H7 (cell line): ENCODE measurements around the gene ADD3. TPM values are rescaled to one million over a fixed set of nuclear protein-coding genes. Genes with fewer than 3 reads are reported as not detected.

ENCODE experiments used
- DNase-seq: peaks from one replicate; pipeline ENCODE4 v3.0.0; 2012
- H3K27me3 ChIP-seq: 2 replicates; pipeline ENCODE4 v1.6.0; 2011; ENCODE audit warnings: mild to moderate bottlenecking, low read length; ENCODE audit not compliant: control insufficient read depth, insufficient read depth
- H3K36me3 ChIP-seq: replicated peaks from 2 replicates; pipeline ENCODE4 v1.5.1; 2011; ENCODE audit warnings: low read length; ENCODE audit not compliant: control insufficient read depth, insufficient read depth
- H3K4me3 ChIP-seq: 2 replicates; pipeline ENCODE4 v1.5.1; 2011; ENCODE audit warnings: low read depth, mild to moderate bottlenecking, control low read depth, low read length, moderate library complexity; ENCODE audit not compliant: insufficient read depth
- total RNA-seq: library from RNA; depleted of rRNA; stranded (reverse); fragments of >200 nt; shearing (Covaris generic); gene quantifications from 2 replicates; pipeline ENCODE4 v1.2.3, GENCODE V29; 2014

Gene ADD3
- total RNA-seq, 1 experiment from 2014 or later: 82.4 TPM

DNA sequence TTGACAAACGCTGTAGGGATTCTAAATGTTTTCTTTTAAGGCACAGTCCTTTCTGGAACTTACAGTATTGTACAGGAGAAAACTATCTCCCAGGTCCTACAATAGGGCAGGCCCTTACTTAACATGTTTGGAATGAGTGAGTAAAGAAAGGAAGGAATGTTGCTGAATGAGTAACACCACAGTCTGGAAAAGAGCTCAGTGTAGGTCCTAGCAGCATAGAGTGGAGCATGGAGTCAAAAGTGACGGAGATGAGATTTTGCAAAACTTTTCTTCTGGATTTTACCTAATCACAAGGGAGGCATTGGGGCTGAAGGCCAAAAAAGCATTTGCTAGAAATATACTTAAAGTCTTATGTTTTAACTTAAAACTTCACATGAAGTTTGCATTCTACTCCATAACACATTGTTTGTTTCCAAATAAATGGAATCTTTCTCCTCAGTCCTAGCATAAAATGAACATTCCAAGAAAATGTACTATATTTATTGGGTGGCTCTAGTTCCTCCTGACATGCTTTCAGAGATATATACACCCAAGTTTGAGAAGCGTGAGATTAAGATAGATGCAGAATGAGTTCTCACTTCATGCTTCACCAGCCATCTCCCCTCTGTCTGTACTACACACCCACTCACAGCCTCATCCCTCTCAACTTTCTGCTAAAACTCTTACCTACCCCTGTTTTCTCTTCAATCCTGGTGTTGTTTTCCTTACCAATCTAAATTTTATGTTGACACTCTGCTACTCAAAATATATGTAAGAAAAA, 20.2 kb upstream of the ADD3 start:
- Histone ChIP-seq H3K4me3 (no peak overlapping the region), H3K27me3 (no peaks in the 10 kb centered on the region)
- DNase-seq: no peak

DNA sequence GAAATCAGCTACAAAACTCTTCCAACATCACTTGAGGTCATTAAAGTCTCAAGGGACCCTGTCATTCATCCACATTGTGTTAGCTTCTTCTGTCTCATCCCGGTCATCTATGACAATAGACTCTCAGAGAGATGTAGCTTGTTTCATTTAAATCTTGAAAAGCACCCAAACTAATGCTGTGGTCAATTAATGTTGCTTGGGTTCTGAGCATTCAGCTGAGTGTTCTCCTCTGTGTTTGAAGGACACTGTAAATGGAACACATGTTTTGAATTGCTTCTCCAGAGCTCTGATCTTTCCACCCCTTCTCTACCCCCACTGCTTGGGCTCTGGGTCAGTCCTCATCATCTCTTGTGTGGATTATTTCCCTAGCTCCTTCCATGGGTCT, 19.6 kb upstream of the ADD3 start:
- H3K36me3 ChIP-seq: no peaks in the 10 kb centered on the region

More for the DNA sequence above, 20.2 kb upstream of the ADD3 start:
- H3K36me3 ChIP-seq: no peaks in the 10 kb centered on the region

DNA sequence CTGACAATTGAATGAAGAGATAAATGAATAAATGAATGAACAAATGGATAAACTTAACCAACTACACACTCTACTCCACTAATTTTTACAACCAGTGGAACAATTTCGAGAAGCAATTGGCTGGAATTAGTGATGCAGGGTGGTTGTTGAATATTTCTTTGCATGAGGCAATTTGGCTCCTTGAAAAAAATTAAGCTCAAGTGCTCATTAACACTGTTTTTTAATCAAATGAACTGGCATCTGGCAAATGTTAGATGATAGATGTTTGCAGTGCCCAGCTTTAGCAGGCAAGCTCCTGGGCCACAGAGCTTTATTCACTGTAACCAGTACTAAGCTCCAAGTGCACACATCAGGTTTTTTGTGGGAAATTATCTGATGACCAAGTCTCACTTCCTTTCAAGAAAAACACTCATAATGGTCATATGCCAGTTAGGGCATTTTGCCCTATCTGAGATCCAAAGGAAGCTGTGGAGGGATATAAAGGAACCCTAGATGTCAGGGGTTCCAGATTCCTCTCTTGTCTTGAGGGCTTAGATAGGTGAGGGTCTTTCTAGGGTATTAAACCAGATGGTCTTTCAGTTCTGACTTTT, 16.4 kb upstream of the ADD3 start:
- no peaks in the 10 kb centered on the region for H3K27me3 ChIP-seq
- no peak for DNase-seq
- no peaks in the 10 kb centered on the region for H3K36me3 ChIP-seq
- H3K4me3 ChIP-seq: no peak overlapping the region

More for the DNA sequence above, 19.6 kb upstream of the ADD3 start:
- no peak for DNase-seq
- no peaks in the 10 kb centered on the region for H3K27me3 ChIP-seq
- H3K4me3 ChIP-seq: no peak overlapping the region

DNA sequence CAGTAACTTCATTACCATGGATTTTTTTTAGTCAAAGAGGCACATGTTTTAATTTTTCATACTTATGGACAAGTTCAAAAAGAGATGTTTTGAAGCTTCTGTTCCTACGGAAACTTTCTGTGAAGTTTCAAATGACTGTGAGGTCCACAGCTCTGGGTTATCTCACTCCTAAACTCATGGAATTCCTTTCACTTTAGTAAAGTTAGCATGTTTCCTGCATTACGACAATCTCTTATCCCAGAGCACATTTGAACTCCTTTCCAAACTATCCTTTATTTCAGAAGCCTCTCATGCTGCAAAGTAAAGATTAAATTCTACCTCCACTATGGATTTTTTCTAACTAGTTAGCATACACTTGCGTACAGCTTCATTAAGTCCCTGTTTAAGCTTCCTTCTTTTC, 15.3 kb upstream of the ADD3 start:
- no peaks in the 10 kb centered on the region for H3K36me3 ChIP-seq
- no peak overlapping the region for H3K4me3 ChIP-seq
- DNase-seq: no peak
- H3K27me3 ChIP-seq: no peaks in the 10 kb centered on the region

DNA sequence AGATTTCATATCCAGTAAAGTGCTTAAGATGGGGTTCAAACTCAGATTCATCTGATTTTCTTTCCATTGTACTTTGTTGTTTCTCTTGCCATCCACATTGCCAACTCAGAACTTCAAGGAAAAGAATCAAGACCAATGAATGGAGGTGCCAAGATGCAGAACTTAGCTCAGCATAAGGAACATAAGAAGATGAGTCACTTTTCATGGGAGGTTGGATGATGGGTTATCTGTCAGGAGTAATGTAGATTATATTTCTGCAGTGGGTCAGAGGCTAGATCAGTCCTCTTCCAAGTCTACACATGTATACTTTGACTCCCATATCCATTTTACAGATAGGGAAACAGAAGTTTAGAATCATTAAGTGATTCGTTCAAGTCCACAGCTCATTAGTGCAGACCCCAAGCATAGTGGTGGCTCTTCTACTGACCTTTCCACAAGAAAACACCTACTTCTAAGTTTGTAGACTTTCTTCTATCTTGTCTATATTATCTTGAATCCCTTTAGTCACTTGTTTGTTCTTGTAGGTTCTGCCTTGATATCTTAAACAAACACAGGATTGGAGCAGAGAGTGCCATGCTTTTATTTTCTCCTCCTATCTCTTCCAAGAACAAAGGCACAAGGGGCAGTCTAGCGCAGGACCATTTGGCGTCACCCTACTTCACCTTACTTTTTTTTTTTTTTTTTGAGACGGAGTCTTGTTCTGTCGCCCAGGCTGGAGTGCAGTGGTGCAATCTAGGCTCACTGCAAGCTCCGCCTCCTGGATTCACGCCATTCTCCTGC, 14.0 kb upstream of the ADD3 start:
- DNase-seq: no peak
- H3K4me3 ChIP-seq: no peak overlapping the region
- H3K27me3 ChIP-seq: no peaks in the 10 kb centered on the region
- H3K36me3 ChIP-seq: no peaks in the 10 kb centered on the region

DNA sequence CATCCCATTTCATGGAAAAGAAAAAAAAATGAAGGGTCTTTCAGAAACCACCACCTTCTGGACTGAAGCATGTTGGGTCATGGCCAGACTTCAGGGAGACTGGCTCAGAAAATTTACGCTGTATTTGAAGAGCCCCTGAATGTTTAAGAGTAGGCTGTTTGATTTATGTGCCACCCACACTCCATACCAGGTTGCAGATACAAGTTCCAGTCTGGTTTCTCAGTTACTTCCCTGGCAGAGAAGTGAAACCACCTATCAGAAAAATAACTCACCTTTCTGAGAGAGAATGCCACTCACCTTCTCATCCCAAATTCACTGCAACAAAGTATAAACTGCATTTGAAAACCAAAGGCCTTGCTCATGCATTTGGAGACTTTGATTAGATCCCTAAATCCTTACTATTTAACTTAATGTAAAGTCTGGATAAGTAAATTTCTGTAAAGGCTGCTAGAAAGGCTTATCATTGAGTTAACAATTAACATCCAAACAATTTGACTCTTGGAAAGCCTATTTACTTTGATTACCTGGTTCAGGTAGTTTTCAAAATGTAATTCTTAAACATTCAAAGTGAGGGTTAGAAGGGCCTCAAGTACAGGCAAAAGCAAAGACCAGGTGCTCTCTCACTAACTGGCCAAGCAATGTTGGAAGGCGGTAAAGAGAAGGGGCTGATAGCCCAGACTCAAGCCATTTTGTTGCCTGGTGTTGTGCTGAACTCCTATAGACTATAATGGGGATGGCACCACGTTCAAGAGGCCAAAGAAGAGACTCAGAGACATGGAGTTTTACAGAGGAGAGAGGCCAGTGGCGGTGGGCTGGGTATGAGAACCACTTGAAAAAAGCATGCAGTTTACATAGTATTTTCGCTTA, 12.8 kb upstream of the ADD3 start:
- no peak overlapping the region for H3K4me3 ChIP-seq
- DNase-seq: no peak
- no peaks in the 10 kb centered on the region for H3K27me3 ChIP-seq

DNA sequence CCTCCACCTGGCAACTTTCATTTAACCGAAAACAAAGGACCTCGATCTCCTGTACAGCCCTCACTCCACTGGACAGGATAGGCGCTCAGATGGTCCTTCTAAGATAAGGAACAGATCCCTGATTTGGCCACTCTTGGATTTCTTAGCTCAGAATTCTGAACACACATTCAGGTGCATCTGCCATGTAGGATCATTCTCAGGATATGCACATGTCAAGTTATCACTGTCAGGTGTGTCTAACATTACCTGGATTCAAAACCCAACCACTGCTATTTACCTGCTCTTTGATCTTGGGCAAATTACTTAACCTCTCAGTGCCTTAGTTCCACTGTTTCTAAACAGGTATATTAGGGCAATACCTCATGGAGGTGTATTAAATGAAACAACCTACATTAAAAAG, 12.2 kb upstream of the ADD3 start:
- no peak for DNase-seq
- no peak overlapping the region for H3K4me3 ChIP-seq
- H3K27me3 ChIP-seq: no peaks in the 10 kb centered on the region
- H3K36me3 ChIP-seq: no peaks in the 10 kb centered on the region

More for the DNA sequence above, 12.8 kb upstream of the ADD3 start:
- H3K36me3 ChIP-seq: no peaks in the 10 kb centered on the region

DNA sequence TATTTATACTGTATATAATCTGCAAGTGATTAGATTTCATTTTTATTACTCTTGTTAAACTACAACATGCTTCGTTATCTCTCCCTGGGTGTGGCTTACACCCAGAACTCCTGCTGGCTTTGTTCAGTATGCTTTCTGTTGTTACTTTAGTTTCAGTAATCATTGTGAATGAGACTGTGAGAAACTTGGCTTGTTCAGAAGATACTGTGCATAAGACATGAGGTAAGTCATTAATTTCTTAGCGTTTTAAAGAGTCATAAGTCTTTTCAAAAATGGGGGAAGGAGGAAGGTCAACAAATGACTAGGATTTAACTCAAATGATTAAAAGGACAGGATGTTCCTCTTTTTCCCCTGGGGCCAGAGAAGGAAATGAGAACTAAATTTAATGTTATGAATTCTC, 11.6 kb upstream of the ADD3 start:
- Histone ChIP-seq H3K27me3 (no peaks in the 10 kb centered on the region), H3K4me3 (no peak overlapping the region)

DNA sequence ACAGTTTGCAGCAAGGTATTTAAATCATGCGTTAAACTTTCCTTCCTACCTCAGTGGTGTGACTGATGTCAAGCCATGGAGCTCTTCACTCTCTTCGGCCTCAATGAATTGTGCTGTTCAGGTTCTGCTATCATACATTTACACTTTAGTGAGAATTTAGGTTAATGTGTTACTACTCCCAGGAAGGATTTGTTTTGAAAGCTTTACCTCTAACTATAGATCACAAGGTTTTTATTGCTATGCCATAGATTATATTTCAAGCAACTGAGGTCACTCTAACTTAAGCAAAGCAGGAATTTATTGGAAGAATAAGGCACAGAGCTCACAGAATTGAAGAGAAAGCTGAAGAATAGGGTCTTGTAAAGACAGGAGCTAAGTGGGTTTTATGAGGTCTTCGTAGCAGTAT, 11.0 kb upstream of the ADD3 start:
- no peaks in the 10 kb centered on the region for H3K27me3 ChIP-seq
- H3K36me3 ChIP-seq: no peaks in the 10 kb centered on the region
- H3K4me3 ChIP-seq: no peak overlapping the region
- no peak for DNase-seq

More for the DNA sequence above, 11.6 kb upstream of the ADD3 start:
- no peaks in the 10 kb centered on the region for H3K36me3 ChIP-seq
- DNase-seq: no peak

DNA sequence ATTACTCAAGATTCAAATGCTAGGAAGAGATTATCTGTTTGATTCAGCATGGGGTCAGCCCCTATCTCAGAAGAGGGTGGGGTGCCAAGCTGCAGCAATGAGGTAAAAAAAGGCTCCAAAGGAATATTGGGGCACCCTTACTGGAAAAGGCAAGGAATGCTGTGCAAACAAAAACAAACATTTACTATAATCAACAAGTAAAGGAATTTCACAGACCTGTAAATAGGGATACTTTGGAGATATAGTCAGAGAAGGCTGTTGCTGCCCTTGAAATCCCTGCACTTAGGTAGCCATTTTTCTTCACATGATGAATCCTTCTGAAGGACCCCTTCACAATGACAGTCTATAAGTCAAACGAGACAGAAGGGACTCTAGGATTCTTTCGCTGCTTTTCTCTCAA, 10.6 kb upstream of the ADD3 start:
- Histone ChIP-seq H3K36me3 (no peaks in the 10 kb centered on the region), H3K27me3 (no peaks in the 10 kb centered on the region), H3K4me3 (no peak overlapping the region)
- no peak for DNase-seq

DNA sequence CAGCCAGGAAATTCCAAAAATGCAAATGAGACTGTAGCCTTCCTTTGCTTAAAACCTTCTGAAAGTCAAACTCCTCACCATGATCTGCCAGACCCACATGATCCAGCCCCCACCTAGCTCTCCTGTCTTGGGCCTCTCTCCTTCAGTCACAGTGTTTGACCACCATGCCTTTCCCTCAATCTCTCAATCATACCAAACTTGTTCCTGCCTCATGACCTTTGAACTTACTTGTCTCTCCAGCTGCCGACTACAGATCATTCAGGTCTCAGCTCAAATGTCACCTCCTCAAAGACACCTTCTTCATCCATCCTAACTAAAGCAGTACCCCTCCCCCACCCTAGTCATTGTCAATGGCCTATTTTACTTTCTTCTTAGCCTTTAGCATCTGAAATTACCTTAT, 9.3 kb upstream of the ADD3 start:
- no peak for DNase-seq
- Histone ChIP-seq H3K4me3 (no peak overlapping the region), H3K36me3 (no peaks in the 10 kb centered on the region), H3K27me3 (no peaks in the 10 kb centered on the region)

DNA sequence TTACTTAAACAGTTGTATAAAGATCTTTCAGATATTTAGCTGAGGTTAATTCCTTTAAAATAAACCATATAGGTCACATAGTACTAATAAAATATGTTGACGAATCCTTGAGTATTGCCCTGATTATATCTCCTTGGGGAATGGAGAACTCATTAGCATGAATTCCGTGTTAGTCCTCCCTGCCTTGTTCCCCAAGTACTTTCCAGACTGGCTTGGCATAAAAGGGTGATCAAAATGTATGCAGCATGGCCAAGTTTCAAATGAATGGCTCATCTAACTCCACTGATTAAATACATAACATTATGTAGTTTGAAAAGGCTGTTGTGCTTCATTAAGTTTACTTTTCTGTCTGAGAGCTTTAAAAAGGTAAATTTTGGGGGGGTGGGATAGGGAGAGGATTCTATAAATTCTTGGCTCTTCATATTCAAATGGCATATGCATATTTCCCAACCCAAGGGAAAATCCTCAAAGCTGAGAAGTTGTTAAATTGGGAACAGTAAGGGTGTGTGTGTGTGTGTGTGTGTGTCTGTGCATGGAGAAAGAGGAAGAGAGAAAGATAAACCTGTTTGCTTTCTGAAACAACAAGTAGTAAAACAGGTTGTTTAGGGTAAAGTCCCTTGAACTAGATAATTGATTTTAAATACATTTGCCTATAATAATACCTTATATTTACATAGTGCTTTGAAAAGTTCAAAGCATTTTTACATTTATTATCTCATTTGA, 4.8 kb upstream of the ADD3 start:
- Histone ChIP-seq H3K27me3 (no peaks in the 10 kb centered on the region), H3K36me3 (no peaks in the 10 kb centered on the region), H3K4me3 (no peak overlapping the region)
- DNase-seq: peak; percentile 33

DNA sequence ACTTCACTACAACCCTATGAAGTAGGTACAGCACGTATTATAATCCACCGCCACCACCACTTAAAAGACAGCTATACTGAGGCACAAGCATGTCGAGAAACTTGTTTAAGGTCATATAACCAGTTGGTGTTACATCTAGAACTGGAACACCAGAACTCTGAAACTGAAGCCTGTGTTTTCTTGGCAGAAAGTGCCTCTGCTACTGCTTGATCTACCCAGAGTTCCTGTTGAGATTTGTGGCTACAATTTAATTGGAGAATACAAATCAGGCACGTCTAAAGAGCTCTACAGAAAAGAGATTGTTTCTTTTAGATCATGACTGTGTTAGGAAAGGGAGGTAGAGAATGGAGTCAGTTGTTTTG, 4.3 kb upstream of the ADD3 start:
- Histone ChIP-seq H3K27me3 (no peaks in the 10 kb centered on the region), H3K4me3 (no peak overlapping the region), H3K36me3 (no peaks in the 10 kb centered on the region)
- no peak for DNase-seq

DNA sequence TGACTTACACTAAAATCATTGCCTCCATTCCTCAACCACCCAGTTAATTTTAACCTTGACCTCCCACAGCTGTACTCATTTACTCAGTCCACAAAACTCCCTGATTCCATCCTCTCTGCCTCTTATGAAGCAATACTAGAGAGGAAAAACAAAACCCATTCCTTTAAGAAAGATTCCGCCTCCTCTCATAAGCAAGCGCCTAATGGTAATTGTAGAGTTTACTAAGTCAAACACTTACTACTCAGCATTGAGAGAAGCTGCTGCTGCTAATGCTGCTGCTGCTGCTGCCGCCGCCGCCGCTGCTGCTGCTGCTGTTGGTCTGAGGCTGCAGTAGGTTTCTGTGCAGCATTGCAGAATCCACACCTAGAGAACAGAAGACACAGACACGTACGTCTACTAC, 2.1 kb upstream of the ADD3 start:
- DNase-seq: no peak
- Histone ChIP-seq H3K36me3 (no peaks in the 10 kb centered on the region), H3K27me3 (no peaks in the 10 kb centered on the region), H3K4me3 (peak overlapping the region; percentile 12; the same call in 1 of the 2 replicates)
